Esophagus squamous epithelium (tissue), 4 donors: ENCODE data around the gene SPTBN4.

Source experiments
- CTCF ChIP-seq, 6 experiments: fragments of 450-650 bp in 4 of 6; fragments of 200-600 bp in 2 of 6; sonication (generic) in 2 of 6; IDR thresholded peaks; one replicate each; pipeline ENCODE4 v1.5.1; 2016 to 2019; ENCODE audit warnings: antibody characterized with exemption in 6 of 6, mild to moderate bottlenecking in 4 of 6, moderate library complexity in 4 of 6
- POLR2A ChIP-seq, 4 donors: fragments of 450-650 bp; IDR thresholded peaks; one replicate each; pipeline ENCODE4 v1.6.1; 2017; ENCODE audit warnings: antibody characterized with exemption in 4 of 4, mild to moderate bottlenecking in 4 of 4, moderate library complexity in 3 of 4

GRCh38 chr19:40543029-40543597, 76.3 kb downstream of the SPTBN4 start:
- no peak for TF ChIP-seq CTCF (IDR thresholded peaks at IDR 0.05)
- no peak for TF ChIP-seq POLR2A (IDR thresholded peaks at IDR 0.05)
